GM12878 (cell line): ENCODE measurements around the gene ASIC4. TPM values are rescaled to one million over a fixed set of nuclear protein-coding genes. Genes with fewer than 3 reads are reported as not detected.

Experiments
- ATAC-seq: fragments of 200-7000 bp; cut with Tn5 transposase; 3 replicates; pipeline ENCODE4 v1.9.1; 2020; ENCODE audit warnings: mild to moderate bottlenecking, moderate library complexity
- BruUV-seq: library from RNA; stranded (reverse); fragments of 400-500 nt; replicated peaks from 2 replicates; lab custom pipeline; 2021; lab: Mats Ljungman, UMichigan
- CTCF ChIA-PET: fragments of 300-600 bp; sonication (Branson Sonifier 250); formaldehyde crosslinking; extraction: SDS; loops from one replicate; lab custom pipeline; 2021; ENCODE audit warnings: inconsistent platforms; lab: Yijun Ruan, JAX
- POLR2A ChIA-PET: fragments of 350-600 bp; formaldehyde crosslinking; extraction: SDS; loops from one replicate; lab custom pipeline; 2021; ENCODE audit warnings: inconsistent platforms; lab: Charles Lee
- RAD21 ChIA-PET: fragments of 300-600 bp; sonication (Branson Sonifier 250); formaldehyde crosslinking; loops from one replicate; lab custom pipeline; 2023; ENCODE audit warnings: antibody characterized with exemption; ENCODE audit not compliant: unreplicated experiment; lab: Charles Lee
- SMC1A ChIA-PET: fragments of 300-600 bp; sonication (Branson Sonifier 250); formaldehyde crosslinking; loops from one replicate; lab custom pipeline; 2023; ENCODE audit not compliant: unreplicated experiment, uncharacterized antibody; lab: Charles Lee
- DNase-seq: peaks from one replicate; pipeline ENCODE4 v3.0.0-alpha.2; 2011; ENCODE audit warnings: low read depth, low spot score
- FAIRE-seq: peaks from 3 replicates; lab custom pipeline; 2011; peaks lifted over from hg19 to GRCh38; lab: Jason Lieb, UNC
- H2AFZ ChIP-seq: 2 replicates; pipeline ENCODE4 v1.6.0; 2011; ENCODE audit warnings: low read depth, low read length, control low read depth; ENCODE audit not compliant: control insufficient read depth
- H3K27ac ChIP-seq: 2 replicates; pipeline ENCODE4 v1.5.1; 2011; ENCODE audit warnings: control low read depth; ENCODE audit not compliant: control insufficient read depth, insufficient read depth
- H3K27me3 ChIP-seq, 2 experiments: replicated peaks in 1 of 2; 2 replicates each; pipeline versions ENCODE4 v1.6.0 to v1.6.1; 2011; ENCODE audit warnings: low read length in 1 of 2; ENCODE audit not compliant: control insufficient read depth in 2 of 2, insufficient read depth in 2 of 2
- H3K36me3 ChIP-seq, 2 experiments: 2 replicates each; pipeline ENCODE4 v1.5.1; 2011; ENCODE audit warnings: low read length in 1 of 2; ENCODE audit not compliant: control insufficient read depth in 2 of 2, insufficient read depth in 2 of 2
- H3K4me1 ChIP-seq: 2 replicates; pipeline ENCODE4 v1.6.1; 2011; ENCODE audit warnings: mild to moderate bottlenecking, low read length, moderate library complexity, mixed read lengths; ENCODE audit not compliant: control insufficient read depth, insufficient read depth
- H3K4me2 ChIP-seq: 2 replicates; pipeline ENCODE4 v1.6.0; 2011; ENCODE audit warnings: control low read depth; ENCODE audit not compliant: control insufficient read depth, insufficient read depth
- H3K4me3 ChIP-seq: fragments of 200-600 bp; sonication (generic); 2 replicates; pipeline ENCODE4 v1.5.1; 2016
- H3K79me2 ChIP-seq: 2 replicates; pipeline ENCODE4 v1.6.0; 2011; ENCODE audit warnings: low read length; ENCODE audit not compliant: control insufficient read depth, insufficient read depth
- H3K9ac ChIP-seq: 2 replicates; pipeline ENCODE4 v1.8.0; 2011; ENCODE audit warnings: low read length, control low read depth, mixed read lengths; ENCODE audit not compliant: control insufficient read depth, insufficient read depth
- H3K9me3 ChIP-seq: replicated peaks from 3 replicates; pipeline ENCODE4 v1.5.1; 2011; ENCODE audit warnings: mild to moderate bottlenecking, low read length; ENCODE audit not compliant: control insufficient read depth, insufficient read depth
- H4K20me1 ChIP-seq: 2 replicates; pipeline ENCODE4 v1.6.0; 2011; ENCODE audit not compliant: control insufficient read depth, insufficient read depth
- CHD2 ChIP-seq: IDR thresholded peaks from 2 replicates; pipeline ENCODE4 v1.6.1; 2011; ENCODE audit warnings: low read depth, low read length, improper control_type of control experiment, borderline replicate concordance
- GATAD2B ChIP-seq: fragments of 450-650 bp; conservative IDR thresholded peaks from 2 replicates; pipeline ENCODE4 v1.6.1; 2017; ENCODE audit warnings: low read depth, mild to moderate bottlenecking, moderate library complexity
- IRF4 ChIP-seq: IDR thresholded peaks from 2 replicates; pipeline ENCODE4 v1.6.1; 2011; ENCODE audit warnings: low read depth, low read length
- ZNF622 ChIP-seq: fragments of 450-650 bp; IDR thresholded peaks from 2 replicates; pipeline ENCODE4 v1.6.1; 2017; ENCODE audit warnings: mild to moderate bottlenecking, inconsistent platforms
- WGBS: methylation state at CpG from one replicate; pipeline ENCODE4 v1.1.6; 2016; ENCODE audit warnings: low lambda C conversion rate; ENCODE audit not compliant: insufficient replicate concordance, insufficient coverage; ENCODE audit errors: missing lambda C conversion rate; 5-methylcytosine and 5-hydroxymethylcytosine counted together
- in situ Hi-C: fragments of 300-500 bp; cut with MboI; formaldehyde crosslinking; loops from 9 replicates; pipeline ENCODE4 v1.14.3; 2018; ENCODE audit warnings: mixed read lengths
- intact Hi-C: fragments of 100-400 bp; cut with micrococcal nuclease; formaldehyde crosslinking; loops from one replicate; pipeline ENCODE4 v1.14.2; 2022; ENCODE audit not compliant: unreplicated experiment
- polyA plus RNA-seq, 11 experiments: library from polyadenylated mRNA; depleted of rRNA in 4 of 11; unstranded in 6 of 11; stranded (reverse) in 5 of 11; fragments of >200 nt; fragmentation: Nextera tagmentation in 4 of 11; fragmentation: Illumina TruSeq in 1 of 11; extraction: Ambion mirVana in 4 of 11; extraction: Trizol in 1 of 11; gene quantifications; 1 replicate in 1 of 11; 2 replicates in 10 of 11; pipeline versions ENCODE4 v1.2.1 to v1.2.3, GENCODE V29; 2011 to 2016; ENCODE audit warnings: inconsistent platforms in 2 of 11, missing spikeins in 2 of 11, low read depth in 1 of 11
- total RNA-seq, 4 experiments: library from RNA; depleted of rRNA in 3 of 4; stranded (reverse); fragments of >200 nt in 3 of 4; fragmentation: Illumina TruSeq in 1 of 4; extraction: Trizol in 1 of 4; gene quantifications; 2 replicates each; pipeline versions ENCODE4 v1.2.1 to v1.2.3, GENCODE V29; 2013 to 2021
- TF ChIP-seq, protein P1 (sequence below): IDR thresholded peaks from 2 replicates; pipeline ENCODE4 v1.6.1; 2012; ENCODE audit warnings: mild to moderate bottlenecking, low read depth, low read length

Gene ASIC4
- total and polyA plus RNA-seq, 10 of the 15 experiments (the other 5 are each of a cell fraction or from before 2014, with no cell fraction given), result 0.01 TPM; not detected in 9

DNA sequence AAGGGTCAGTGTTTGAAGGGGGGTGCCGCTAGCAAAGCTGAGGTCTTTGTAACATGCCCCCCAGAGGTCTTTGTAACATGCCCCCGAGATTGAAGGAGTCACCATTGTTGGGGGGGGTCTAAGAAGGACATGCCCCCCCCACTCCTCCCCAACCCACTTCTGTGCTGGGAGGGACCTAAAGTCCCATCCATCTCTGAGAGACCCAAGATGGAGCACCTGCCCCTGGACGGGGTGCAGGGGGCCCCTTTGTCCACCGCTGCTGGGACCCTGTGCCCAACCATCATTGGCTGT, 5.9 kb upstream of the ASIC4 start:
- RAD21 ChIA-PET, result interaction anchor here (2.4 kb wide), 1 partner anchor 10 kb away, joined by 8 read pairs; the partner anchor contains the start of gene GMPPA
- no peak for ATAC-seq
- in situ Hi-C loops (no loop called here), intact Hi-C loops (no loop called here)
- WGBS, result 100% methylated on average over 4 of the region's 4 CpGs
- POLR2A ChIA-PET, result no interaction called here
- H3K9me3 ChIP-seq, result no peaks in the 10 kb centered on the region
- H3K79me2 ChIP-seq, result no peaks in the 10 kb centered on the region
- CTCF ChIA-PET, result interaction anchor here (0.9 to 3.4 kb wide), 3 partner anchors 9 to 21 kb away, joined by 3 to 26 read pairs (median 9); partner anchors contain the start of gene GMPPA
- H4K20me1 ChIP-seq, result no peaks in the 10 kb centered on the region
- H3K27ac ChIP-seq, result no peak overlapping the region
- H3K9ac ChIP-seq, result no peak overlapping the region
- no peaks in the 10 kb centered on the region for H3K4me1 ChIP-seq
- BruUV-seq, result no TSS peak
- FAIRE-seq, result no peak
- H3K4me2 ChIP-seq, result no peak overlapping the region
- H3K4me3 ChIP-seq, result no peak overlapping the region
- TF ChIP-seq IRF4 (no peak), CHD2 (no peak), ZNF622 (no peak), GATAD2B (no peak)
- TF ChIP-seq, protein P1, sequence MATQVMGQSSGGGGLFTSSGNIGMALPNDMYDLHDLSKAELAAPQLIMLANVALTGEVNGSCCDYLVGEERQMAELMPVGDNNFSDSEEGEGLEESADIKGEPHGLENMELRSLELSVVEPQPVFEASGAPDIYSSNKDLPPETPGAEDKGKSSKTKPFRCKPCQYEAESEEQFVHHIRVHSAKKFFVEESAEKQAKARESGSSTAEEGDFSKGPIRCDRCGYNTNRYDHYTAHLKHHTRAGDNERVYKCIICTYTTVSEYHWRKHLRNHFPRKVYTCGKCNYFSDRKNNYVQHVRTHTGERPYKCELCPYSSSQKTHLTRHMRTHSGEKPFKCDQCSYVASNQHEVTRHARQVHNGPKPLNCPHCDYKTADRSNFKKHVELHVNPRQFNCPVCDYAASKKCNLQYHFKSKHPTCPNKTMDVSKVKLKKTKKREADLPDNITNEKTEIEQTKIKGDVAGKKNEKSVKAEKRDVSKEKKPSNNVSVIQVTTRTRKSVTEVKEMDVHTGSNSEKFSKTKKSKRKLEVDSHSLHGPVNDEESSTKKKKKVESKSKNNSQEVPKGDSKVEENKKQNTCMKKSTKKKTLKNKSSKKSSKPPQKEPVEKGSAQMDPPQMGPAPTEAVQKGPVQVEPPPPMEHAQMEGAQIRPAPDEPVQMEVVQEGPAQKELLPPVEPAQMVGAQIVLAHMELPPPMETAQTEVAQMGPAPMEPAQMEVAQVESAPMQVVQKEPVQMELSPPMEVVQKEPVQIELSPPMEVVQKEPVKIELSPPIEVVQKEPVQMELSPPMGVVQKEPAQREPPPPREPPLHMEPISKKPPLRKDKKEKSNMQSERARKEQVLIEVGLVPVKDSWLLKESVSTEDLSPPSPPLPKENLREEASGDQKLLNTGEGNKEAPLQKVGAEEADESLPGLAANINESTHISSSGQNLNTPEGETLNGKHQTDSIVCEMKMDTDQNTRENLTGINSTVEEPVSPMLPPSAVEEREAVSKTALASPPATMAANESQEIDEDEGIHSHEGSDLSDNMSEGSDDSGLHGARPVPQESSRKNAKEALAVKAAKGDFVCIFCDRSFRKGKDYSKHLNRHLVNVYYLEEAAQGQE, result no peak
- H2AFZ ChIP-seq, result no peak overlapping the region
- H3K27me3 ChIP-seq, result peaks cover 6 to 9% of the 10 kb centered on the region in 2 experiments; a peak in 3 of 4 replicates
- H3K36me3 ChIP-seq, result peaks cover 0 to 7% of the 10 kb centered on the region in 2 experiments; a peak in 2 of 4 replicates
- no peak for DNase-seq
- SMC1A ChIA-PET, result interaction anchor here (0.8 kb wide), 1 partner anchor 13 kb away, joined by 4 read pairs; a partner anchor contains a TSS
